Measurements from ENCODE around the gene GM2A.
"Not testable (repeated sequence)": the region's sequence is repeated elsewhere in the genome, so short reads cannot be mapped to it uniquely, and the experiment has no call there.

GM2A gene

GRCh38 chr5:151295138-151295537 lies 42.2 kb downstream of the GM2A start:
- CTCF ChIA-PET, result interaction anchor here (1.1 kb wide), 1 partner anchor 21 kb away, joined by 3 read pairs; no protein-coding TSS in a partner anchor
- TF ChIP-seq SUZ12 (IDR thresholded peaks at IDR 0.05) (no peak), ZNF384 (IDR thresholded peaks at IDR 0.05) (no peak), TARDBP (IDR thresholded peaks at IDR 0.05) (no peak), FOXM1 (IDR thresholded peaks at IDR 0.05; ENCODE audit: borderline replicate concordance) (no peak), BHLHE40 (IDR thresholded peaks at IDR 0.05; ENCODE audit: borderline replicate concordance) (no peak), ARNT (IDR thresholded peaks at IDR 0.05) (no peak), FOXA1 (IDR thresholded peaks at IDR 0.05) (no peak), CTBP1 (IDR thresholded peaks at IDR 0.05; ENCODE audit: borderline replicate concordance) (no peak), FOXK2 (IDR thresholded peaks at IDR 0.05) (no peak)
- POLR2A ChIA-PET, result no interaction called here
- DNase-seq (ENCODE audit: extremely low spot score), result no peak

GRCh38 chr5:151295791-151296477 lies 42.9 kb downstream of the GM2A start:
- CTCF ChIA-PET, result no interaction called here
- POLR2A ChIA-PET, result no interaction called here
- DNase-seq (ENCODE audit: extremely low spot score), result no peak
- no peak for TF ChIP-seq ARNT (IDR thresholded peaks at IDR 0.05)

- ChIA-PET CTCF (no interaction called here), POLR2A (no interaction called here)
- TF ChIP-seq HDGF (IDR thresholded peaks at IDR 0.05; ENCODE audit: borderline replicate concordance) (no peak), ZNF384 (IDR thresholded peaks at IDR 0.05) (no peak), FOXK2 (IDR thresholded peaks at IDR 0.05) (no peak), PKNOX1 (IDR thresholded peaks at IDR 0.05) (no peak), LEF1 (IDR thresholded peaks at IDR 0.05; ENCODE audit: borderline replicate concordance) (no peak), ELF4 (IDR thresholded peaks at IDR 0.05) (no peak), BHLHE40 (IDR thresholded peaks at IDR 0.05; ENCODE audit: borderline replicate concordance) (no peak)
- no peak for DNase-seq (ENCODE audit: extremely low spot score)
Measured at GRCh38 chr5:151296478-151296830, 43.5 kb downstream of the GM2A start.

- TF ChIP-seq FOXK2 (IDR thresholded peaks at IDR 0.05), result no peak
- no peak for TF ChIP-seq TARDBP (IDR thresholded peaks at IDR 0.05)
- no peak for TF ChIP-seq HDGF (IDR thresholded peaks at IDR 0.05; ENCODE audit: borderline replicate concordance)
- no peak for TF ChIP-seq ARNT (IDR thresholded peaks at IDR 0.05)
- no peak for TF ChIP-seq CTBP1 (IDR thresholded peaks at IDR 0.05; ENCODE audit: borderline replicate concordance)
- TF ChIP-seq NFRKB (IDR thresholded peaks at IDR 0.05), result no peak
- TF ChIP-seq L3MBTL2 (conservative IDR thresholded peaks at IDR 0.05), result no peak
- no peak for TF ChIP-seq LEF1 (IDR thresholded peaks at IDR 0.05; ENCODE audit: borderline replicate concordance)
- no peak for TF ChIP-seq PKNOX1 (IDR thresholded peaks at IDR 0.05)
- TF ChIP-seq SP1 (IDR thresholded peaks at IDR 0.05), result no peak
- no peak for TF ChIP-seq FOXM1 (IDR thresholded peaks at IDR 0.05; ENCODE audit: borderline replicate concordance)
- no peak for TF ChIP-seq ELF4 (IDR thresholded peaks at IDR 0.05)
- no peak for TF ChIP-seq FOXA1 (IDR thresholded peaks at IDR 0.05)
- no peak for TF ChIP-seq SUZ12 (IDR thresholded peaks at IDR 0.05)
- TF ChIP-seq BHLHE40 (IDR thresholded peaks at IDR 0.05; ENCODE audit: borderline replicate concordance), result no peak
- POLR2A ChIA-PET, result no interaction called here
- CTCF ChIA-PET, result interaction anchor here (1.6 kb wide), 1 partner anchor 21 kb away, joined by 3 read pairs; no protein-coding TSS in a partner anchor
- no peak for DNase-seq (ENCODE audit: extremely low spot score)
Measured at GRCh38 chr5:151296974-151297373, 44.0 kb downstream of the GM2A start.

- peak; percentile 70 for DNase-seq (ENCODE audit: extremely low spot score)
Measured at GRCh38 chr5:151298063-151298855, 45.3 kb downstream of the GM2A start.

GRCh38 chr5:151303666-151304065 lies 50.7 kb downstream of the GM2A start, which contains the start of gene SLC36A3:
SLC36A3 (minus strand) TSS chr5:151303766; CDS start chr5:151303354, 412 bp downstream.
- DNase-seq (ENCODE audit: extremely low spot score), result no peak
- TF ChIP-seq SUZ12 (IDR thresholded peaks at IDR 0.05) (no peak), FOXM1 (IDR thresholded peaks at IDR 0.05; ENCODE audit: borderline replicate concordance) (no peak), FOXK2 (IDR thresholded peaks at IDR 0.05) (no peak), L3MBTL2 (conservative IDR thresholded peaks at IDR 0.05) (no peak), ARNT (IDR thresholded peaks at IDR 0.05) (no peak), FOXA1 (IDR thresholded peaks at IDR 0.05) (no peak), PKNOX1 (IDR thresholded peaks at IDR 0.05) (no peak), SP1 (IDR thresholded peaks at IDR 0.05) (no peak)
- ChIA-PET POLR2A (no interaction called here), CTCF (interaction anchor here (1.4 kb wide), 1 partner anchor 12 kb away, joined by 3 read pairs; no protein-coding TSS in a partner anchor)

More at GRCh38 chr5:151298063-151298855, 45.3 kb downstream of the GM2A start:
- POLR2A ChIA-PET, result no interaction called here
- TF ChIP-seq FOXK2 (IDR thresholded peaks at IDR 0.05), result no peak
- no peak for TF ChIP-seq TARDBP (IDR thresholded peaks at IDR 0.05)
- TF ChIP-seq NFRKB (IDR thresholded peaks at IDR 0.05), result no peak
- TF ChIP-seq L3MBTL2 (conservative IDR thresholded peaks at IDR 0.05), result no peak
- CTCF ChIA-PET, result interaction anchor here (0.5 to 1.6 kb wide), 8 partner anchors 15 to 459 kb away, joined by 3 to 4 read pairs (median 3); no protein-coding TSS in a partner anchor

GRCh38 chr5:151309266-151309665 lies 56.3 kb downstream of the GM2A start:
- POLR2A ChIA-PET; DNase-seq (ENCODE audit: extremely low spot score): not testable (repeated sequence)
- CTCF ChIA-PET, result interaction anchor here (1.2 kb wide), 1 partner anchor 214 kb away, joined by 3 read pairs; no protein-coding TSS in a partner anchor

- POLR2A ChIA-PET; DNase-seq (ENCODE audit: extremely low spot score): not testable (repeated sequence)
- CTCF ChIA-PET, result interaction anchor here (1.2 kb wide), 1 partner anchor 214 kb away, joined by 3 read pairs; no protein-coding TSS in a partner anchor
Measured at GRCh38 chr5:151309821-151310220, 56.8 kb downstream of the GM2A start.

Data from HEK293T (cell line).